Heart right ventricle (tissue), 16 donors: ENCODE data around the gene PUS7L. TPM values are rescaled to one million over a fixed set of nuclear protein-coding genes. Genes with fewer than 3 reads are reported as not detected.

Source experiments
- ATAC-seq, 8 donors: fragments of 200-7000 bp; cut with Tn5 transposase; one replicate each; pipeline ENCODE4 v1.9.1; 2020; ENCODE audit warnings: mild to moderate bottlenecking in 8 of 8, moderate library complexity in 8 of 8, moderate number of reproducible peaks in 1 of 8
- DNase-seq, 2 donors: peaks; one replicate each; pipeline ENCODE4 v3.0.0-alpha.2; 2020
- H3K27ac ChIP-seq, 10 donors: fragments of 200-600 bp; sonication (generic) in 2 of 10; one replicate each; pipeline versions ENCODE4 v1.5.0 to v1.8.0; 2020 to 2022; ENCODE audit warnings: mild to moderate bottlenecking in 3 of 10
- H3K27me3 ChIP-seq, 7 donors: fragments of 200-600 bp; one replicate each; pipeline ENCODE4 v1.8.0; 2021 to 2022; ENCODE audit warnings: mild to moderate bottlenecking in 2 of 7
- H3K36me3 ChIP-seq, 9 donors: fragments of 200-600 bp; sonication (generic) in 1 of 9; one replicate each; pipeline versions ENCODE4 v1.5.0 to v1.8.0; 2020 to 2022; ENCODE audit warnings: mild to moderate bottlenecking in 2 of 9
- H3K4me1 ChIP-seq, 9 donors: fragments of 200-600 bp; sonication (generic) in 1 of 9; one replicate each; pipeline versions ENCODE4 v1.5.0 to v1.8.0; 2020 to 2022; ENCODE audit warnings: mild to moderate bottlenecking in 4 of 9
- H3K4me3 ChIP-seq, 10 donors: fragments of 200-600 bp; sonication (generic) in 2 of 10; one replicate each; pipeline versions ENCODE4 v1.5.0 to v1.8.0; 2020 to 2022; ENCODE audit warnings: mild to moderate bottlenecking in 7 of 10, moderate library complexity in 2 of 10
- H3K9me3 ChIP-seq, 11 donors: fragments of 200-600 bp in 10 of 11; sonication (generic) in 2 of 11; one replicate each; pipeline versions ENCODE4 v1.5.0 to v1.8.0; 2013 to 2022; ENCODE audit warnings: mild to moderate bottlenecking in 2 of 11, control low read depth in 1 of 11, moderate library complexity in 1 of 11
- WGBS, 2 donors: extraction: QIAGEN DNeasy Blood & Tissue Kit; methylation state at CpG; one replicate each; pipeline ENCODE4 v1.1.7; 2013; ENCODE audit warnings: inconsistent platforms in 1 of 2; 5-methylcytosine and 5-hydroxymethylcytosine counted together
- intact Hi-C, 10 donors: fragments of 100-400 bp; cut with DNase I; formaldehyde crosslinking; loops; one replicate each; pipeline versions ENCODE4 v1.11.1 to v1.14.2; 2022
- polyA plus RNA-seq, 2 donors: library from polyadenylated mRNA; stranded (reverse); fragments of 200-250 nt; gene quantifications; one replicate each; pipeline ENCODE4 v1.2.3, GENCODE V29; 2013
- total RNA-seq, 10 donors: library from RNA; stranded (reverse); fragmentation: NEBNext Ultra II Directional in 3 of 10; extraction: Animal tissue kit (Norgen Biotek cat#: 25700) in 3 of 10; gene quantifications; one replicate each; pipeline versions ENCODE4 v1.2.1 to v1.2.4, GENCODE V29; 2021 to 2023
- TF ChIP-seq, protein P1 (sequence below), 9 donors: fragments of 200-600 bp; sonication (generic) in 2 of 9; IDR thresholded peaks; one replicate each; pipeline versions ENCODE4 v1.5.0 to v1.8.0; 2021 to 2022; ENCODE audit warnings: antibody characterized with exemption in 9 of 9, mild to moderate bottlenecking in 5 of 9, moderate library complexity in 1 of 9
- donor health status: Arrhythmogenic right ventricular cardiomyopathy.
- donor health status: ischemic (EF 13 %, LVEDD 7.1; RV severe dilation, severe dysfunction).
- donor health status: healthy with polysubstance abuse.
- donor health status: DM: no; HTN: yes; CAD: no.
- donor health status: DM: no; HTN: no; CAD: no.
- donor health status: ischemic (EF 25% LVEDD 6.9; RV normal size, moderate dysfunction).
- donor health status: ischemic (EF 25% LVEDD 5.7; RV mildly dilated, moderate dysfunction).
- donor health status: healthy.
- donor health status: DM: yes; HTN: yes; CAD: no.
- donor health status: Ischemic cardiomyopathy.
- donor health status: ischemic (EF 35%, LVEDD 5.7; RV mildly dilated, moderate dysfunction).
- donor health status: nonischemic (EF 11% LVEDD 7.7; RV severe dilation, severe dysfunction).
- donor health status: DM: yes; HTN: yes; CAD: no.
- donor health status: PGD.
- donor health status: ischemic (EF 29% LVEDD 5.4; RV normal size, mild dysfunction).
- donor health status: nonischemic (EF 23%, LVEDD 6.1; RV moderate dilation, normal function).

PUS7L gene
- total and polyA plus RNA-seq, 12 donors, result 1.2 to 7.8 (median 5.1) TPM

DNA sequence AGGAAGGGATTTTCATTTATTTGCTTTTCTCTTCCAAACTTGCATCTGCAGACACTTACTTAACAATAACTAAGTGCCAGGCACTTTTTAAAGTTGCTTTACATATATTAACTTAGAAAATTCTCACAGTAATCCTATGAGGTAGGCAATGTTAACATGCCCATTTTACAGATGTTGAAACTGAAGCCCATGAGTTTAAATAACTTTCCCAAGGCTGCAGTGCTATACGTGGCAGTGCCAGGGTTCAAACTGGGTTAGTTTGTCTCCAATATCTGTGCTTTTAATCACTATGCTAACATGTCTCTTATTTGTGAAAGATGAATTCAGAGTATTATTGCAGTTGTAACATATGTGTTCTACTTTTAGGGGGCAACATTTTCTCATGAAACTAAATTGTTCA lies 29.9 kb downstream of the PUS7L start:
- intact Hi-C loops, result loop anchor here in 2 of 10 donors (5.0 to 10.0 kb wide), 2 partner anchors 284 to 286 kb away; no protein-coding TSS in a partner anchor
- 84 to 90% methylated on average over 1 of the region's 1 CpG for WGBS, 2 donors
- no peaks in the 10 kb centered on the region for H3K9me3 ChIP-seq

DNA sequence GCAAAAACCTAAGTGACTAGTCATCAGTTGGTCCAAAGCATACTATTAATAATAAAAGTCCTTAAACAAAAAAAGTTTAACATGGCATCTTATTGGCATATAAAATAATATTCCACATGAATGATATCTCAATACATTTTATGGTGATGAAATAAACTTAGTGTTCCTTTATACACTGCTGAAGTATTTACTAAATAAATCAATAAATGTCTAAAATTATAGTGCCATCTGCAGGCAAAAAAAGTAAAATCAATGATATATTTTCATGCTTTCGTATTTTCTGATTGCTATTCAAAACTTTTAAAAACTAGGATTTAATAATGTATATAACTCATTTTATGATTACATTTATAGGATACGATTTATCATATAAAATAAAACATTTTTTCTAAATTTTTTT lies 30.5 kb downstream of the PUS7L start:
- Histone ChIP-seq H3K36me3 (peaks cover 0 to 47% (median 0%) of the 10 kb centered on the region in 9 donors), H3K27me3 (no peaks in the 10 kb centered on the region), H3K9me3 (no peaks in the 10 kb centered on the region), H3K4me1 (no peaks in the 10 kb centered on the region), H3K27ac (no peak overlapping the region), H3K4me3 (no peak overlapping the region)
- intact Hi-C loops, result loop anchor here in 2 of 10 donors (5.0 to 10.0 kb wide), 2 partner anchors 283 to 286 kb away; no protein-coding TSS in a partner anchor
- ATAC-seq (no peak), DNase-seq (no peak)
- 60% methylated on average over 2 of the region's 2 CpGs for WGBS, 2 donors
- TF ChIP-seq, protein P1, sequence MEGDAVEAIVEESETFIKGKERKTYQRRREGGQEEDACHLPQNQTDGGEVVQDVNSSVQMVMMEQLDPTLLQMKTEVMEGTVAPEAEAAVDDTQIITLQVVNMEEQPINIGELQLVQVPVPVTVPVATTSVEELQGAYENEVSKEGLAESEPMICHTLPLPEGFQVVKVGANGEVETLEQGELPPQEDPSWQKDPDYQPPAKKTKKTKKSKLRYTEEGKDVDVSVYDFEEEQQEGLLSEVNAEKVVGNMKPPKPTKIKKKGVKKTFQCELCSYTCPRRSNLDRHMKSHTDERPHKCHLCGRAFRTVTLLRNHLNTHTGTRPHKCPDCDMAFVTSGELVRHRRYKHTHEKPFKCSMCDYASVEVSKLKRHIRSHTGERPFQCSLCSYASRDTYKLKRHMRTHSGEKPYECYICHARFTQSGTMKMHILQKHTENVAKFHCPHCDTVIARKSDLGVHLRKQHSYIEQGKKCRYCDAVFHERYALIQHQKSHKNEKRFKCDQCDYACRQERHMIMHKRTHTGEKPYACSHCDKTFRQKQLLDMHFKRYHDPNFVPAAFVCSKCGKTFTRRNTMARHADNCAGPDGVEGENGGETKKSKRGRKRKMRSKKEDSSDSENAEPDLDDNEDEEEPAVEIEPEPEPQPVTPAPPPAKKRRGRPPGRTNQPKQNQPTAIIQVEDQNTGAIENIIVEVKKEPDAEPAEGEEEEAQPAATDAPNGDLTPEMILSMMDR (IDR thresholded peaks at IDR 0.05), result peak in 6 of 9 donors; percentile 21 to 50 (median 33)

More for the DNA sequence above, 29.9 kb downstream of the PUS7L start:
- DNase-seq (no peak), ATAC-seq (no peak)
- Histone ChIP-seq H3K4me1 (no peaks in the 10 kb centered on the region), H3K27me3 (no peaks in the 10 kb centered on the region), H3K36me3 (peaks cover 0 to 52% (median 0%) of the 10 kb centered on the region in 9 donors), H3K27ac (no peak overlapping the region), H3K4me3 (no peak overlapping the region)
- TF ChIP-seq, protein P1 (IDR thresholded peaks at IDR 0.05), result no peak

DNA sequence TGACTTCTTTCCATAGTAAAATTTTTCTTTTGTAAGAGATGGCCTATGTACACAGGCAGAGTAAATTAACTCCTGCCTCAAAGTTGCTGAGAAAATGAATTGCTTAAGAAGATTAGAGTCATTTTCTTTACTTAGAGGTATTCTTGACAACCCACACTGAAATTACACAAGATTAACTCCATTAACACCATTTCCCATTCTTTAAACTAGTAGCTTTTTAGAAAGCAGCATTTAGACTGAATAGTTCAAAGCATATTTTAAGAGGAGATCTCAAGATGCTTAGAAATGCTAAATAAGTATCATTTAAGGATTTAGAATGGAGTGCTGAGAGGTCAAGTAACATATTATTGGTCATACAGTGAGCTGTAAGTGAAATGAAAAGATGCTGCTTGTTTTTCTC lies 35.5 kb downstream of the PUS7L start:
- Histone ChIP-seq H3K4me1 (no peaks in the 10 kb centered on the region), H3K4me3 (no peak overlapping the region), H3K36me3 (peaks cover 0 to 6% (median 0%) of the 10 kb centered on the region in 9 donors), H3K27me3 (no peaks in the 10 kb centered on the region), H3K27ac (no peak overlapping the region), H3K9me3 (no peaks in the 10 kb centered on the region)
- no peak for DNase-seq
- ATAC-seq, result no peak
- TF ChIP-seq, protein P1 (IDR thresholded peaks at IDR 0.05), result no peak
- intact Hi-C loops, result loop anchor here in 1 of 10 donors (10.0 kb wide), 1 partner anchor 278 kb away; no protein-coding TSS in a partner anchor

DNA sequence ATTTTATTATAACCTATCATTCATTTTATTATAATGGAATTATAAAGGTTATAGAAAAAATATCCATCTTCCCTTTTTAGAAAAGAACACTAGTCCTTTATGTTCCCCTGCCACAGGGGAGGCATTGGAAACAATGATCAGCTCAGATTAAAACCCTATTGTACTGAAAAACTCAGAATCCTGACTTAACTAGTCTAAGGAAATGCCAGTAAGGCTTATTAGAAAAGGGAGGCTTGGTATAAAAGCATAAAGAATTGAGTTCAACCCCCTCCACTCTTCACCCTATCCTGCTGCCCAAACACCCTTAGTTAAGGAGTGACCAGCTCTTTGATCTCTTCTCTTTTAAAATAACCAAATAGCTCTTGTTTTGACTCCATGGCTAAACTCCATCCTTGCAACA lies 36.0 kb downstream of the PUS7L start:
- ATAC-seq (no peak), DNase-seq (no peak)
- TF ChIP-seq, protein P1 (IDR thresholded peaks at IDR 0.05), result no peak
- Histone ChIP-seq H3K9me3 (no peaks in the 10 kb centered on the region), H3K27me3 (no peaks in the 10 kb centered on the region), H3K4me3 (no peak overlapping the region), H3K4me1 (no peaks in the 10 kb centered on the region), H3K36me3 (peaks cover 0 to 6% (median 0%) of the 10 kb centered on the region in 9 donors), H3K27ac (no peak overlapping the region)
- intact Hi-C loops, result loop anchor here in 1 of 10 donors (10.0 kb wide), 1 partner anchor 278 kb away; no protein-coding TSS in a partner anchor
